ENCODE data around the gene GAS2L2. TPM values are rescaled to one million over a fixed set of nuclear protein-coding genes. Genes with fewer than 3 reads are reported as not detected.

The GAS2L2 gene
- total and polyA plus RNA-seq, 2 experiments from 2014 or later, result 0.06 TPM; not detected in 1

DNA sequence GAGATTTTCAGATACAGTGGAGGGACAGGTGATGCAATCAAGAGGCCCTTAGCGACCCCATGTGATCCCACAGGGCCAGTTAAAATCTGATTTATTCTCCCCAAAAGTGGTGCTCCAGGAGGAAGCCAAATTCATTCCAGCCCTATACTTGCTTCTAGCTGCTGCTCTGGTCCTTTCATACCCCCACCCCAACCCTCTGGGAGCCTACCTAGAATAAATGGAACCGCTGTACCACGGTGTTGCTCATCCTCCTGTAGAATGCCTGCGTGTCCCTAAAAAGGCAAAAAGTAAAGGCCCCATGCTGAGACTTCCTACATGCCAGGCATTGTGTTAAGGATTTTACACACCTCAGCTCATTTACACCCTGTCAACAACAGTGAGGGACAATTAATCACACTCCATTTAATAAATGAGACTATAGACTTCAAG lies 23.6 kb downstream of the GAS2L2 start:
- DNase-seq (ENCODE audit: low spot score) (peak; percentile 51), ATAC-seq (no peak)
- Histone ChIP-seq H3K4me3 (no peak overlapping the region), H3K79me2 (replicated peaks; ENCODE audit: insufficient read depth) (no peaks in the 10 kb centered on the region), H3F3A (replicated peaks; ENCODE audit: low read depth) (0 out of 2 replicates have a peak, but pooled peaks cover 3% of the 10 kb centered on the region), H3K9me2 (ENCODE audit: insufficient read depth) (no peaks in the 10 kb centered on the region), H3K36me3 (ENCODE audit: insufficient read depth) (peaks cover 2% of the 10 kb centered on the region), H3K4me2 (peak overlapping the region; percentile 6; the same call in 1 of the 2 replicates), H3K27me3 (ENCODE audit: insufficient read depth) (peaks cover 13% of the 10 kb centered on the region), H2AFZ (no peak overlapping the region), H3K27ac (ENCODE audit: low read depth) (no peak overlapping the region), H3K4me1 (ENCODE audit: insufficient read depth) (peaks cover 31% of the 10 kb centered on the region), H4K20me1 (replicated peaks; ENCODE audit: insufficient read depth) (no peaks in the 10 kb centered on the region)
- H3K4me3 Mint-ChIP-seq, result peak overlapping the region; percentile 27
- no peaks in the 10 kb centered on the region for H3K9me3 Mint-ChIP-seq
- H3K27me3 Mint-ChIP-seq (ENCODE audit: insufficient read depth, low read depth, poor library complexity), result peaks cover 13% of the 10 kb centered on the region
- H3K36me3 Mint-ChIP-seq (ENCODE audit: low read depth), result peaks cover 12% of the 10 kb centered on the region
- peak overlapping the region; percentile 64; the same call in 1 of the 2 replicates for H3K27ac Mint-ChIP-seq
- TF ChIP-seq CREB1 (CRISPR knock-in tag; IDR thresholded peaks at IDR 0.05; ENCODE audit: low read depth) (no peak), ZNF462 (CRISPR knock-in tag; IDR thresholded peaks at IDR 0.05) (no peak), POLR2AphosphoS5 (IDR thresholded peaks at IDR 0.05; ENCODE audit: low read depth) (no peak), JUNB (IDR thresholded peaks at IDR 0.05; ENCODE audit: unreplicated experiment) (no peak), ZNF114 (CRISPR knock-in tag; IDR thresholded peaks at IDR 0.05) (no peak), EZH2 (IDR thresholded peaks at IDR 0.05; ENCODE audit: low read depth, unreplicated experiment) (no peak), NANOG (IDR thresholded peaks at IDR 0.05; ENCODE audit: borderline replicate concordance) (no peak), ZNF331 (CRISPR knock-in tag; IDR thresholded peaks at IDR 0.05; ENCODE audit: low read depth) (no peak), STAT1 (IDR thresholded peaks at IDR 0.05; ENCODE audit: unreplicated experiment) (no peak), EZH2phosphoT487 (IDR thresholded peaks at IDR 0.05; ENCODE audit: unreplicated experiment) (no peak), ETS1 (IDR thresholded peaks at IDR 0.05) (no peak)
- TF ChIP-seq, protein P1, sequence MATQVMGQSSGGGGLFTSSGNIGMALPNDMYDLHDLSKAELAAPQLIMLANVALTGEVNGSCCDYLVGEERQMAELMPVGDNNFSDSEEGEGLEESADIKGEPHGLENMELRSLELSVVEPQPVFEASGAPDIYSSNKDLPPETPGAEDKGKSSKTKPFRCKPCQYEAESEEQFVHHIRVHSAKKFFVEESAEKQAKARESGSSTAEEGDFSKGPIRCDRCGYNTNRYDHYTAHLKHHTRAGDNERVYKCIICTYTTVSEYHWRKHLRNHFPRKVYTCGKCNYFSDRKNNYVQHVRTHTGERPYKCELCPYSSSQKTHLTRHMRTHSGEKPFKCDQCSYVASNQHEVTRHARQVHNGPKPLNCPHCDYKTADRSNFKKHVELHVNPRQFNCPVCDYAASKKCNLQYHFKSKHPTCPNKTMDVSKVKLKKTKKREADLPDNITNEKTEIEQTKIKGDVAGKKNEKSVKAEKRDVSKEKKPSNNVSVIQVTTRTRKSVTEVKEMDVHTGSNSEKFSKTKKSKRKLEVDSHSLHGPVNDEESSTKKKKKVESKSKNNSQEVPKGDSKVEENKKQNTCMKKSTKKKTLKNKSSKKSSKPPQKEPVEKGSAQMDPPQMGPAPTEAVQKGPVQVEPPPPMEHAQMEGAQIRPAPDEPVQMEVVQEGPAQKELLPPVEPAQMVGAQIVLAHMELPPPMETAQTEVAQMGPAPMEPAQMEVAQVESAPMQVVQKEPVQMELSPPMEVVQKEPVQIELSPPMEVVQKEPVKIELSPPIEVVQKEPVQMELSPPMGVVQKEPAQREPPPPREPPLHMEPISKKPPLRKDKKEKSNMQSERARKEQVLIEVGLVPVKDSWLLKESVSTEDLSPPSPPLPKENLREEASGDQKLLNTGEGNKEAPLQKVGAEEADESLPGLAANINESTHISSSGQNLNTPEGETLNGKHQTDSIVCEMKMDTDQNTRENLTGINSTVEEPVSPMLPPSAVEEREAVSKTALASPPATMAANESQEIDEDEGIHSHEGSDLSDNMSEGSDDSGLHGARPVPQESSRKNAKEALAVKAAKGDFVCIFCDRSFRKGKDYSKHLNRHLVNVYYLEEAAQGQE (IDR thresholded peaks at IDR 0.05; ENCODE audit: unreplicated experiment), result no peak
- TF ChIP-seq, protein P2, sequence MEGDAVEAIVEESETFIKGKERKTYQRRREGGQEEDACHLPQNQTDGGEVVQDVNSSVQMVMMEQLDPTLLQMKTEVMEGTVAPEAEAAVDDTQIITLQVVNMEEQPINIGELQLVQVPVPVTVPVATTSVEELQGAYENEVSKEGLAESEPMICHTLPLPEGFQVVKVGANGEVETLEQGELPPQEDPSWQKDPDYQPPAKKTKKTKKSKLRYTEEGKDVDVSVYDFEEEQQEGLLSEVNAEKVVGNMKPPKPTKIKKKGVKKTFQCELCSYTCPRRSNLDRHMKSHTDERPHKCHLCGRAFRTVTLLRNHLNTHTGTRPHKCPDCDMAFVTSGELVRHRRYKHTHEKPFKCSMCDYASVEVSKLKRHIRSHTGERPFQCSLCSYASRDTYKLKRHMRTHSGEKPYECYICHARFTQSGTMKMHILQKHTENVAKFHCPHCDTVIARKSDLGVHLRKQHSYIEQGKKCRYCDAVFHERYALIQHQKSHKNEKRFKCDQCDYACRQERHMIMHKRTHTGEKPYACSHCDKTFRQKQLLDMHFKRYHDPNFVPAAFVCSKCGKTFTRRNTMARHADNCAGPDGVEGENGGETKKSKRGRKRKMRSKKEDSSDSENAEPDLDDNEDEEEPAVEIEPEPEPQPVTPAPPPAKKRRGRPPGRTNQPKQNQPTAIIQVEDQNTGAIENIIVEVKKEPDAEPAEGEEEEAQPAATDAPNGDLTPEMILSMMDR (conservative IDR thresholded peaks at IDR 0.05; ENCODE audit: low read depth in 2 of 2), result no peak
- H3K4me1 Mint-ChIP-seq, result peaks cover 41% of the 10 kb centered on the region

Measured in GM23338 (cell line).